ENCODE results near the gene NOD2. TPM values are rescaled to one million over a fixed set of nuclear protein-coding genes. Genes with fewer than 3 reads are reported as not detected.

NOD2 gene
- total and polyA plus RNA-seq, 2 of the 13 experiments (the other 11 are each of a cell fraction or from before 2014, with no cell fraction given) = 0.27 to 0.81 TPM

DNA sequence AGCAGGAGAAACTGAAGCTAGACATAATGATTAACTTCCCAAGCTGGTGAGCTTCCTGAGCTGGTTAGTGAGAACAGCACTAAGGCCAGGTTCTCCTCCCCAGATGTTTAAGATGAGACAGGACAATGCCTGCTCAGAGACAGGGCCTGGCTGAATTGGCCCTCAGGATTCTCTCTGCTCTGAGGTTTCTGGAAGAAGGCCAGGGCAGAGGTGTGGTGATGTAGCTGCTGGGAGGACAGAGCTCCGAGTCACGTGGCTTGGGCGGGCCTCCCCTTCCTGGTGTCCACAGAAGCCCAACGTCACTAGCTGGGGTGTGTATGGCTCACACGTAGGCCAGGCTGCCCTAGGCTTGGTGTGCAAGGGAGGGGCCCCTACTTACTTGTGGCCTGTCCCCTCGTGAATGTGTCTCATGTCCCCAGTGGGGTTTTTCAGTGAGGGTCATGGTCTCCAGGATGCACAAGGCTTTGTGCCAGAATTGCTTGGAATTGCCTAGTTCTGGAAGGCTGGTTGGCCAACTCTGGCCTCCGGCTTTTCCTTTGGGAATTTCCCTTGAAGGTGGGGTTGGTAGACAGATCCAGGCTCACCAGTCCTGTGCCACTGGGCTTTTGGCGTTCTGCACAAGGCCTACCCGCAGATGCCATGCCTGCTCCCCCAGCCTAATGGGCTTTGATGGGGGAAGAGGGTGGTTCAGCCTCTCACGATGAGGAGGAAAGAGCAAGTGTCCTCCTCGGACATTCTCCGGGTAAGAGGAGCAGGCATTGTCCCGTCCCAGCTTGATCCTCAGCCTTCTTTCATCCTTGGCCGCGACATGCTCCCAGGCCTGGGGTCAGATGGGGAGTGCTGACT, 3.4 kb downstream of the NOD2 start:
- in situ Hi-C loops (cut with HindIII; ENCODE audit: extremely low pct_ligation_motif_present, low pct_unique_long_range_greater_than_20kb) (no loop called here), intact Hi-C loops (cut with micrococcal nuclease; ENCODE audit: unreplicated experiment) (no loop called here)
- Histone ChIP-seq H3K9me3 (ENCODE audit: low read length) (no peaks in the 10 kb centered on the region), H4K20me1 (ENCODE audit: insufficient read depth, low read length) (no peaks in the 10 kb centered on the region), H3K36me3 (replicated peaks in 1 of 2; ENCODE audit: control insufficient read depth in 1 of 2, insufficient read depth in 2 of 2, low read length in 2 of 2) (no peaks in the 10 kb centered on the region), H3K4me2 (ENCODE audit: low read depth, low read length) (peak overlapping the region; percentile 67), H2AFZ (ENCODE audit: low read length) (no peak overlapping the region), H3K79me2 (ENCODE audit: insufficient read depth, low read length) (no peaks in the 10 kb centered on the region), H3K4me3 (replicated peaks in 1 of 3; ENCODE audit: insufficient read depth in 1 of 3, low read depth in 2 of 3, low read length in 3 of 3) (peak overlapping the region in 2 of 3 experiments; percentile 7 to 44; a peak in 3 of 6 replicates), H3K4me1 (ENCODE audit: insufficient read depth, low read length) (peaks cover 72% of the 10 kb centered on the region), H3K27me3 (ENCODE audit: control insufficient read depth in 1 of 2, insufficient read depth in 2 of 2, low read length in 2 of 2) (peaks cover 3 to 24% of the 10 kb centered on the region in 2 experiments; a peak in 4 of 5 replicates), H3K9ac (ENCODE audit: insufficient read depth, low read depth, low read length) (peak overlapping the region; percentile 35; the same call in 1 of the 2 replicates), H3K27ac (ENCODE audit: extremely low read length, insufficient read depth, low read length) (peak overlapping the region; percentile 12)
- WGBS (ENCODE audit: low lambda C conversion rate) = 57% methylated on average over 15 of the region's 15 CpGs
- no TSS peak for BruUV-seq (replicated peaks)
- CTCF ChIA-PET (ENCODE audit: low intra/inter-chr PET ratio, low total read pairs) = interaction anchor here (1.3 kb wide), 1 partner anchor 110 kb away, joined by 3 read pairs; no protein-coding TSS in a partner anchor
- ATAC-seq (peak; percentile 71), DNase-seq (ENCODE audit: low spot score) (peak; percentile 78), FAIRE-seq (peak; percentile 62)
- POLR2A ChIA-PET = interaction anchor here (0.6 to 1.7 kb wide), 5 partner anchors 9 to 426 kb away, joined by 3 to 6 read pairs (median 3); partner anchors contain the start of gene CYLD
- TF ChIP-seq HMG20A (CRISPR knock-in tag; IDR thresholded peaks at IDR 0.05; ENCODE audit: borderline replicate concordance) (0 out of 2 replicates have a peak, but pooled peaks have one; percentile 4), ATF1 (CRISPR knock-in tag; IDR thresholded peaks at IDR 0.05) (no peak), SRSF1 (optimal IDR thresholded peaks at IDR 0.05; ENCODE audit: low read depth, low read length) (no peak), GZF1 (CRISPR knock-in tag; IDR thresholded peaks at IDR 0.05) (no peak), ELF4 (CRISPR knock-in tag; IDR thresholded peaks at IDR 0.05; ENCODE audit: borderline replicate concordance) (no peak), MAFK (conservative IDR thresholded peaks at IDR 0.05 in 1 of 2, IDR thresholded peaks at IDR 0.05 in 1 of 2; ENCODE audit: low read length in 2 of 2) (no peak), RFX5 (IDR thresholded peaks at IDR 0.05; ENCODE audit: low read depth, low read length) (no peak), ZNF550 (CRISPR knock-in tag; IDR thresholded peaks at IDR 0.05; ENCODE audit: borderline replicate concordance) (no peak), CCAR2 (optimal IDR thresholded peaks at IDR 0.05; ENCODE audit: low read depth, low read length) (no peak), ZNF850 (CRISPR knock-in tag; conservative IDR thresholded peaks at IDR 0.05) (no peak)
- TF ChIP-seq, protein P1, sequence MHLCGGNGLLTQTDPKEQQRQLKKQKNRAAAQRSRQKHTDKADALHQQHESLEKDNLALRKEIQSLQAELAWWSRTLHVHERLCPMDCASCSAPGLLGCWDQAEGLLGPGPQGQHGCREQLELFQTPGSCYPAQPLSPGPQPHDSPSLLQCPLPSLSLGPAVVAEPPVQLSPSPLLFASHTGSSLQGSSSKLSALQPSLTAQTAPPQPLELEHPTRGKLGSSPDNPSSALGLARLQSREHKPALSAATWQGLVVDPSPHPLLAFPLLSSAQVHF (CRISPR knock-in tag; IDR thresholded peaks at IDR 0.05) = no peak
- TF ChIP-seq, protein P2, sequence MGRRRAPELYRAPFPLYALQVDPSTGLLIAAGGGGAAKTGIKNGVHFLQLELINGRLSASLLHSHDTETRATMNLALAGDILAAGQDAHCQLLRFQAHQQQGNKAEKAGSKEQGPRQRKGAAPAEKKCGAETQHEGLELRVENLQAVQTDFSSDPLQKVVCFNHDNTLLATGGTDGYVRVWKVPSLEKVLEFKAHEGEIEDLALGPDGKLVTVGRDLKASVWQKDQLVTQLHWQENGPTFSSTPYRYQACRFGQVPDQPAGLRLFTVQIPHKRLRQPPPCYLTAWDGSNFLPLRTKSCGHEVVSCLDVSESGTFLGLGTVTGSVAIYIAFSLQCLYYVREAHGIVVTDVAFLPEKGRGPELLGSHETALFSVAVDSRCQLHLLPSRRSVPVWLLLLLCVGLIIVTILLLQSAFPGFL (CRISPR knock-in tag; IDR thresholded peaks at IDR 0.05) = no peak
- TF ChIP-seq, protein P3, sequence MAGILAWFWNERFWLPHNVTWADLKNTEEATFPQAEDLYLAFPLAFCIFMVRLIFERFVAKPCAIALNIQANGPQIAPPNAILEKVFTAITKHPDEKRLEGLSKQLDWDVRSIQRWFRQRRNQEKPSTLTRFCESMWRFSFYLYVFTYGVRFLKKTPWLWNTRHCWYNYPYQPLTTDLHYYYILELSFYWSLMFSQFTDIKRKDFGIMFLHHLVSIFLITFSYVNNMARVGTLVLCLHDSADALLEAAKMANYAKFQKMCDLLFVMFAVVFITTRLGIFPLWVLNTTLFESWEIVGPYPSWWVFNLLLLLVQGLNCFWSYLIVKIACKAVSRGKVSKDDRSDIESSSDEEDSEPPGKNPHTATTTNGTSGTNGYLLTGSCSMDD (CRISPR knock-in tag; IDR thresholded peaks at IDR 0.05) = no peak
- TF ChIP-seq, protein P4, sequence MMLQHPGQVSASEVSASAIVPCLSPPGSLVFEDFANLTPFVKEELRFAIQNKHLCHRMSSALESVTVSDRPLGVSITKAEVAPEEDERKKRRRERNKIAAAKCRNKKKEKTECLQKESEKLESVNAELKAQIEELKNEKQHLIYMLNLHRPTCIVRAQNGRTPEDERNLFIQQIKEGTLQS (CRISPR knock-in tag; IDR thresholded peaks at IDR 0.05) = no peak
- TF ChIP-seq, protein P5, sequence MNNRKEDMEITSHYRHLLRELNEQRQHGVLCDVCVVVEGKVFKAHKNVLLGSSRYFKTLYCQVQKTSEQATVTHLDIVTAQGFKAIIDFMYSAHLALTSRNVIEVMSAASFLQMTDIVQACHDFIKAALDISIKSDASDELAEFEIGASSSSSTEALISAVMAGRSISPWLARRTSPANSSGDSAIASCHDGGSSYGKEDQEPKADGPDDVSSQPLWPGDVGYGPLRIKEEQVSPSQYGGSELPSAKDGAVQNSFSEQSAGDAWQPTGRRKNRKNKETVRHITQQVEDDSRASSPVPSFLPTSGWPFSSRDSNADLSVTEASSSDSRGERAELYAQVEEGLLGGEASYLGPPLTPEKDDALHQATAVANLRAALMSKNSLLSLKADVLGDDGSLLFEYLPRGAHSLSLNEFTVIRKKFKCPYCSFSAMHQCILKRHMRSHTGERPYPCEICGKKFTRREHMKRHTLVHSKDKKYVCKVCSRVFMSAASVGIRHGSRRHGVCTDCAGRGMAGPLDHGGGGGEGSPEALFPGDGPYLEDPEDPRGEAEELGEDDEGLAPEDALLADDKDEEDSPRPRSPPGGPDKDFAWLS (CRISPR knock-in tag; IDR thresholded peaks at IDR 0.05; ENCODE audit: borderline replicate concordance) = no peak

All from HepG2 (cell line).